NCI-H774 (cell line): ENCODE results near the gene FGF7.
"Not testable (repeated sequence)": the region's sequence is repeated elsewhere in the genome, so short reads cannot be mapped to it uniquely, and the experiment has no call there.

Experiments
- DNase-seq: peaks from one replicate; lab custom pipeline; 2025; lab: John Stamatoyannopoulos, UW

The FGF7 gene, protein sequence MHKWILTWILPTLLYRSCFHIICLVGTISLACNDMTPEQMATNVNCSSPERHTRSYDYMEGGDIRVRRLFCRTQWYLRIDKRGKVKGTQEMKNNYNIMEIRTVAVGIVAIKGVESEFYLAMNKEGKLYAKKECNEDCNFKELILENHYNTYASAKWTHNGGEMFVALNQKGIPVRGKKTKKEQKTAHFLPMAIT

DNA sequence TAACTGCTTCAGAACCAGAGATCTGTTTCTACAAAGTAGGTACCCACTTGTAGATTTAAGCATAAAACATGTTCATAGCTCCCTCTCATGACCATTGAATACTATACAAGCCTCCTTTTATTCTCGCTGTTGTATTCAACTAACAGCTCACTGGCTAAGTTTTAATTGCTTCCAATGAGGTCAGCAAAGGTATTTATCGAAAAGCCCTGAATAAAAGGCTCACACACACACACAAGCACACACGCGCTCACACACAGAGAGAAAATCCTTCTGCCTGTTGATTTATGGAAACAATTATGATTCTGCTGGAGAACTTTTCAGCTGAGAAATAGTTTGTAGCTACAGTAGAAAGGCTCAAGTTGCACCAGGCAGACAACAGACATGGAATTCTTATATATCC lies at the start of gene FGF7:
Gene FGF7, plus strand, starts transcription at position 222 of the 400 bp plus-strand sequence. CDS start 1,056 bp downstream, outside the sequence.
- no peak for DNase-seq

DNA sequence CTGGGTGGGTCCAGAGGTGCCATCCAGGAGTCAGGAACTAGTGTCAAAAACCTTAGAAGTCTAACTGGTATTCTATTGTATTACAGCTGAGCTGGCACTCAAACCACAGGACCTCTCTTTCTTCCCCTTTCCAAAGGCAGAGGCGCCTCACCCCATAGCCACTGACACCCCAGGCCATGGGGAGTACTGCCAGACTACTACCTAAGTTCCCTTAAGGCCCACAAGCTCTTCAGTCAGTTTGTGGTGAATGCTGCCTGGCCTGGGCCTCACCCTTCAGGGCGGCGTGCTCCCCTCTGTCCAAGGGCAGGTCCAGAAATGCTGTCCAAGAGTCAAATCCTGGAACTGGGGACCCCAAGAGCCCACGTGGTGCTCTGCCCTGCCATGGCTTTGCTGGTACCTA lies 43.0 kb upstream of the FGF7 start:
- DNase-seq: no peak

DNA sequence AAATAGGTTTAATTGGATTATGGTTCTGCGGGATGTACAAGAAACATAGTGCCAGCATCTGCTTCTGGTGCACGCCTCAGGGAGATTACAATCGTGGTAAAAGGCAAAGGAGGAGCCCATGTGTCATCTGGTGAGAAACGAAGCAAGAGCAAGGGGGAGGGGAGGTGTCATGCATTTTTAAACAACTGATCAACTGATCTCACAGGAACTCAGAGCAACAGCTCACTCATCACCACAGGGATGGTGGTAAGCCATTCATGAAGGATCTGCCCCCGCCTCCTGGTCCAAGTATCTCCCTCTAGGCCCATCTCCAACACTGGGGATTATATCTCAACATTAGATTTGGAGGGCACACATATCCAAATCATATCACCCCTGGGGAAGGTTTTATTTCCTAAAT lies 42.1 kb upstream of the FGF7 start:
- no peak for DNase-seq

DNA sequence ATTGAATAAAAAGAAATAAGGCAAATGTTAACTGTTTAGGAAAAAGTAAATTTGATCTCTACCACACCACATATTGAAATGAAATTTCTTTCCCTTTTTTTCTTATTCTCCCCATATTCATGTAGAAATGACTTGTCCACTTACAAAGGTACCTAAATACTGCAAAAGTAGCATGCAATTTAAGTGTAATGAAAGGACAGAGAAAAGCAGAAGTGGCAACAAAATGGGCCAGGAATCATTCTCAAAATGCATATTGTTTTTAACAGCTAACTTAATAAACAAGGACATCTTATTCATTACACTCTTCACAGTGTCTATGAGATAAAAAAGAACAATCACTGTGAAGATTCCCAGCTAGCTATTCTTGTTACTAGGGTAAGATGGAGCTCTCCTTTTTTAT lies 40.6 kb upstream of the FGF7 start:
- no peak for DNase-seq

DNA sequence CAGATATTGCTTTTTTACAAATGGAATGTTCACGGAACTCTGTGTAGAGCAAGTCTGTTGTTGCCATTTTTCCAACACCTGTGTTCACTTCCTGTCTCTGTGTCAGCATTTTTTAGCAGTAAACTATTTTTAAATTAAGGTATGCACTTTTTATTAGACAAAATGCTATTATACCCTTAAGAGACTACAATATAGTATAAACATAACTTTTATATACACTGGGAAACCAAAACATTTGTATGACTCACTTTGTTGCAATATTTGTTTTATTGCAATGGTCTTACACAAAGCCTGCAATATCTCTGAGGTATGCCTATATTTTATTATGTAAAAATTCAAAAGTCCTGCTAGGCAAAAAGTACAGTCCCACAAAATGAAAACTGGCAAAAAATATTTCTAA lies 39.8 kb upstream of the FGF7 start:
- DNase-seq: no peak

DNA sequence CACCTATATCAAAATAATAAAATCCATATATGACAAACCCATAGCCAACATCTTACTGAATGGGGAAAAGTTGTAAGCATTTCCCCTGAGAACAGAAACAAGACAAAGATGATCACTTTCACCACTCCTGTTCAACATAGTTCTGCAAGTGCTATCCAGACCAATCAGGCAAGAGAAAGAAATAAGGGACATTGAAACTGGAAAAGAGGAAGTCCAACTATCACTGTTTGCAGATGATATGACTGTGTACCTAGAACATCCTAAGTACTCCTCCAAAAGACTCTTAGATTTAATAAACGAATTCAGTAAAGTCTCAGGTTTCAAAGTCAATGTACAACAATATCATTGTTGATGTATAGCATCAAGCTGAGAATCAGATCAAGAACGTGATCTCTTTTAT lies 35.6 kb upstream of the FGF7 start:
- no peak for DNase-seq

DNA sequence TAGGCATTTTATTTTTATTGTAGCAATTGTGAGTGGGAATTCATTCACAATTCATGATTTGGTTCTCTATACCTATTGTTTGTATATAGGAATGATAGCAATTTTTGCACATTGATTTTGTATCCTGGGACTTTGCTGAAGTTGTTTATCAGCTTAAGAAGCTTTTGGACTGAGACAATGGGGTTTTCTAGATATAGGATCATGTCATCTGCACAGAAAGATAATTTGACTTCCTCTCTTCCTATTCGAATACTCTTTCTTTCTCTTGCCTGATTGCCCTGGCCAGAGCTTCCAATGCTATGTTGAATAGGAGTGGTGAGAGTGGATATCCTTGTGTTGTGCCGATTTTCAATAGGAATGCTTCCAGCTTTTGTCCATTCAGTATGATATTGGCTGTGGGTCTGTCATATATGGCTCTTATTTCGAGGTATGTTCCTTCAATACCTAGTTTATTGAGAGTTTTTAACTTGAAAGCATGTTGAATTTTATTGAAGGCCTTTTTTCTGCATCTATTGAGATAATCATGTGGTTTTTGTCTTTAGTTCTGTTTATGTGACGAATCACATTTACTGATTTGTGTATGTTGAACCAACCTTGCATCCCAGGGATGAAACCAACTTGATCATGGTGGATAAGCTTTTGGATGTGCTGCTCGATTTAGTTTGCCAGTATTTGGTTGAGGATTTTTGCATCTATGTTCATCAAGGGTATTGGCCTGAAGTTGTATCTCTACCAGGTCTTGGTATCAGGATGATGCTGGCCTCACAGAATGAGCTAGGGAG lies 20.3 kb upstream of the FGF7 start:
- DNase-seq: not testable (repeated sequence)

DNA sequence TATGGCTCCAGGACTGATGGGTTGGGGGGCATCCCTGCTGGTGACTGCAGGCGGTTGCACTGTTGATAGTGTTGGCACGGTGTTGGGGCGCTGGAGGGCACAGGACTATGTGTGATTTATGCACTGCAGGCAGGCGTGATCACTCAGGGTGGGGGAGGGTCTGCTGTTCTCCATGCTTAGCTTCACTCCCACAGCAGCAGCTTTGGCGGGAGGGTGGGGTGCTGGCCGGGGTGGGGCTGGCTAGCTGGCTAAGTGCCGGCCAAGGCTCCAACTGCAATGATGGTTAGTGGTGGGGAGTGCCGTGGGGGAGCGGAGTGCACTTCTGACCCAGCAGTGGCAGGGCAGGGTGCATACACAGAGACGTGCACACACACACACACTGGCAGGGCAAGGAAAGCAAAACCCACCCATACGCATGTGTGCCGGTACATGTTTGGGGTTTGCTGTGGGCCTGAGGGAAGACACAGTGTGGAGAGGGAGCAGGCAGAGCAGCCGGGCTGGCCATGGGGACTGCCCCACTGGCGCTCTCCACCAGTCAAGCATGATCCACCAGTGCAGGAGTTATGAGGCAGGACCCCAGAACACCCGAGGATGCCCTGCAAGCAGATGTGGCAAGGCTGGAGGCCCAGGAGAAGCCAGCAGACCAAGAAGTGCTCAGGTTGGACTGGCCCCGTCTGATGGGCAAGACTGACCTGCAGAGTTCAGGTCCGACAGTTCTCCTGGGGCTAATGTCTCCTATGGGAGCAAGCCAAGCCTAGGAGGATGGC lies 16.5 kb upstream of the FGF7 start:
- DNase-seq: no peak

DNA sequence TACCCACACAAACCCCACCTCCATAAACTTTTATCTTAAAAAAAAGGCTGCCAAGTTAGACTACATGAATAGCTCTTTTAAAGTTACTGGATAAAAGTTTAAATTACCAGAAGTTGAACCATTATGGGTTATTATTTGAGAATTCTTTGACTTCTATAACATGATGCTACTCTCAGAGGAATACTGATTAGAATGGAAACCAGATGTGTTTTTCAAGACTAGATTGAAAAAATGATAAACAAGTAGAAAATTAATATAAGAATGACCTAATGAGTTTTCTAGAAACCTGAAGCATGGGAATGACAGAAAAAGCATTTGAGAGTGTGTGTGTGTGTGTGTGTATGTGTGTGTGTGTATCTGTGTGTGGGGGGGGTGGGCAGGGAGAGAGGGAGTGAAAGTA lies 12.4 kb upstream of the FGF7 start:
- no peak for DNase-seq

DNA sequence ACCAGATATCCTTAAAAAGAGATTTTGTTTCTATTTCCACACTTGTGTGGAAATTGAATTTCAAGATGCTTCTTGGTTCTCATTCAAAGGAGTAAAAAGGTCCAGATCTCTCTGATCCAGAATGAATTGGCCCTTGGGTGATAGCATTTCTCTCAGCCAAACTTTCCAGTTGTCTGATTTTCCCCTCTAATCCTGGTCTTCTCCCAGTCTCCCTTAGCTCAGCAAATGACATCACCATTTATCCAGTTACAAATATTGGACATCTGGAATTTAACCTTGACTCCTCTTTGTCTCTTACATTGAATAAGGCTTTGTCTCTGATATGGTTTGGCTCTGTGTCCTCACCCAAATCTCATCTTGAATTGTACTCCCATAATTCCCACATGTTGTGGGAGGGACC lies 10.2 kb upstream of the FGF7 start:
- DNase-seq: no peak

DNA sequence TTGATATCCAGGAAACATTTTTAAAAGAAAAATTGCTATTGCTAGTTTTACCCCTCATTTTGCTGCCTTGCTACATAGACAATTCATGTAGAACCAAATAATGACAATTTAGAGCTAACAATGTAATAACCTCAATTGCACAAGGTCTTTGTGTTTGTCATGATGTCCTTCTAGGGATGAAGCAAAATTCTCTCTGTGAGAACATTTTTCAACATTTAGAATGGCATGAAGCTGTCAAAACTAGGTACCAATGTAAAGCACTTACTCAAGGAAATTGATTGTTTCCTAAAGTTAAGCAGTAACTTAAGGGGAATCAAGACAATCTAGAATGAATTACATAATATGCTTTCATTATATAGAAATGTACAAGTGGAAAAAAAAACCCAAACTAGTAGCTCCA lies 7.9 kb upstream of the FGF7 start:
- no peak for DNase-seq

DNA sequence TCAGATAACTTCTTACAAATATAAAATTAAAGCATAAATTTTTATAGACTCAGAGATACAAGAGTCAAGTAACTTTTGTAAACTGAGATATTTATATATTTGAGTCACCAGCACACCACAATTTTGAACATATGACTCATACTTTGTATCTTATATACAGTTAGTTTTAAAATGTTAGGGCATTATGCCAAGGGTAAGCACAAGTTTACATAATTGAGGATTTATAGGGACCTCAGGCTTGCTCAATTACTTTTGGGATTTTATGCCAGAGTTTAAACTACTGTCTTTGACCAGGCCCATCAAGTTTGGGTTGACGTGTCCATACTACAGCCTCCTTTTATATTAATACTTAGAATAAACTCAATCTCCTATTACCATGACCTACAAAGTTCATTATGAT lies 7.4 kb upstream of the FGF7 start:
- DNase-seq: no peak

DNA sequence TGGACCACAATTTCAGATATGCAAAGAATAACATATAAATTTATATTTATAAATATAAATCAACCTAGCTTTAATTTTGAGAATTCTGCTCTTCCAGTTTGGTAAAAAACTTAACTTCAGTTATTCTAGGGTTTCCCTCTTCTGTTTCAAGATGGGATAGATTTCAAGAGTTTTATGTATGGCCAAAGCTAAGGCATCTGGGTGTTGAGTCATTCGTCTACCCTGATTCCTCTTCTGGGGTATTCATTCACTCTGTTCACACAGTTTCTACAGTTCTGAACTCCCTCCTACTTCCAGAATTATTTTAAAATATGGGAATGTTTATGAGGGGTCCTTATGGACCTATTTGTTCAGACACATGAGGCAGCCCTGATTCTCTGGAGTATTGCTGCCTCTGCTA lies 4.2 kb upstream of the FGF7 start:
- no peak for DNase-seq

DNA sequence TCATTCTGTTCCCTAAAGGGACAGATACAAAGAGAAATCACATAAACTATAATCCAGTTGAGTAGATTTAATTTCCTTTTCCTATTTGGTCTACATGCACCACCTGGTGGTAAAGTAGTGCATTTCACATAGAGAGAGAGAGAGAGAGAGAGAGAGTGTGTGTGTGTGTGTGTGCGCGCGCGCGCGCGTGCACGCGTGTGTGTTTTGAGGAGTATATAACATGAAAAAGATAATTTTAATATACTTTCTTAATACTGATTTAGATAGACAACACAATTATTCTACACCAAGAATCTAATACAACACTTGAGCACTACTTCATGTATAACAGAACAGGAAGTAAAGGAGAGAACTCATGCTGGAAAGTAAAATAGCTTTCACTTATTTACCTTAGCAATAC lies 1.1 kb upstream of the FGF7 start:
- DNase-seq: no peak

DNA sequence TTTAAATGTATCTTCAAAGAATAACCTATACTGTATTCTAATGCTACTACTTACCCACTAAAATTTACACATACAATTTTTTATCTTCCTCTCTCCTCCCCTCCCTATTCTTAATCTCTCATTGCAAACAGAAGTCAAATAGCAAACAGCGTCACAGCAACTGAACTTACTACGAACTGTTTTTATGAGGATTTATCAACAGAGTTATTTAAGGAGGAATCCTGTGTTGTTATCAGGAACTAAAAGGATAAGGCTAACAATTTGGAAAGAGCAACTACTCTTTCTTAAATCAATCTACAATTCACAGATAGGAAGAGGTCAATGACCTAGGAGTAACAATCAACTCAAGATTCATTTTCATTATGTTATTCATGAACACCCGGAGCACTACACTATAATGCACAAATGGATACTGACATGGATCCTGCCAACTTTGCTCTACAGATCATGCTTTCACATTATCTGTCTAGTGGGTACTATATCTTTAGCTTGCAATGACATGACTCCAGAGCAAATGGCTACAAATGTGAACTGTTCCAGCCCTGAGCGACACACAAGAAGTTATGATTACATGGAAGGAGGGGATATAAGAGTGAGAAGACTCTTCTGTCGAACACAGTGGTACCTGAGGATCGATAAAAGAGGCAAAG lies 984 bp downstream of the FGF7 start:
- DNase-seq: no peak

DNA sequence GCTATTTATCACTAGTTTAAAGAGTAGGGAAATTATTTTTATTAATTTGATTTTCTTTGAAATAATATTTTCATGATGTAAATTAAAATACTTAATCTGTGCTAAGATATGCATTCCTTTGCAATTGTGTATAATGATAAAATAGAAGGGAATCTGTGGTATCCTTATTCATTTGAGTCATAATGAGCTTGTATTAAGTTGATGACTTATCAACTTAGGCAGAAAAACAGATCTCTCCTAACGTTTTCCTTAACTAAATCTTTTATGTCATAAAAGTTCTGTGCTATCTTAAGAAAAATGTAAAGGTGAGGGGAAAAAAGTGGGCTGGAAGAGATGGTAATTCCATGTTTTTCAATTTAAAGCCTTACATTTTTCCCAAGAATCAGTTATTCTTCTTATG lies 1.9 kb downstream of the FGF7 start:
- no peak for DNase-seq

DNA sequence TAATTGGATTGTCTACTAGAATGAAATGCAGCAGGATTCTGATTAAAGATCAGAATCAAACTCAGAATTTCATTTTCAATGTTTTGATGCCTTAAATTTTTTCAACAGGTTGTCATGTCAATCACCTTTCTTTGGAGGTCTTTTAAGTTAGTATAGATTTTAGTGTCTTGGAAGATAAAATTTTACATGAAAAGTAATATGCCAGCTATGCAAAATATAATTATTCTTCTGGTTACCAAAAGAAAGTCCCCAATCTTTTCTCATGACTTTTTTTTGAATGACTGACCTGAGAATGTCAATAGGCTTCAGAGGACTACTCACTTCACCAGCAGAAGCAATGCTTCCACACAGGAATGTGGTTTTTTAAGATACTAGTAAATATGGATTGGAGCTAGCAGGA lies 4.3 kb downstream of the FGF7 start:
- DNase-seq: no peak

DNA sequence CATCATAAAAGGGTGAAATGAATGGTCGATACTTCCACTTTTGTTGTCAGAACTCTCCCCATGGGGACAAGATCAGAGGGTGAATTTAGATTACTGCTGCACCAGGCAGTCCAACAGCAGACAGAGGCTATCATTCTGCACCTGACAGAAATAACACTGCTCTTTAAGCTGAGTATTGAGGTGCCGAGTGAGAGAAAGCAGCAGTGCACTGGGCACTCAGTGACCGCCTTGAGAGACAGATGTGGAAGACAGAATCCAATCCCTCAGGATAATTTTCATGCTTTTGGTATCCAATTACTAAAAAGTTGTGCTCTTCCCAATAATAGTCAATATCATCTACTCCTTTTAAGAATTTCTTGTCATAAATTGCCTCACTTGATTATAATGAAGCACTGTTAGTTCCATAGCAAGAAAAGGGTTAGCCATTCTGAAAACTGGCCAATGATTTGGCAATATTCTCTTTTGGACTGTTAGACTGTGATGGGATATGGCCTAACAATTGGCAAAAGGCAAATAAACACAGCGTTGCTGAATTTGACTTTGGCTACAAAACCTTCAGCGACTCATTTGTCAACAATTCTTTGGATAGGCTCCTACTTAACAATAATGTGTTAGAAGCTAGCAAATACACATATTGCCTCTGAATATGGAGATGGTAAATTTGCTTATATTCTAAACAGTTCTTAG lies 5.5 kb downstream of the FGF7 start:
- DNase-seq: no peak

DNA sequence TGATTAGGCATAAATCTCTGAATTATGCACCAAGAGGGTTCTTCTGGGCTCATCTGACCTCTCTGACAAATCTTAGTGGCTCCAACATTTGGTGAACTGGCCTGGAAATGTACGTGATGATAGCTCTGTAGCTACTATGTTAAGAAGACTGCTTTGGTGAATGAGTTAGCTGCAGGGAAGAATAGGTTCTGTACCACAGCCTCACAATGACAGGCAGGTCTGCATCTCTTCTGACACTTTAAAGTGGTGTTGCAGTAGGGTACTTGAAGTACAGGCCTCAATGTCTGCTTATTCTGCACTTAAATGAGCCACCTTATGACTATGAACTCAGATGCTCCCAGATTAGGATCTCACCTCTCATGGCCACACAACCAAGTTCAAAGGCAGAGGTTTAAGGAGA lies 7.0 kb downstream of the FGF7 start:
- DNase-seq: no peak

DNA sequence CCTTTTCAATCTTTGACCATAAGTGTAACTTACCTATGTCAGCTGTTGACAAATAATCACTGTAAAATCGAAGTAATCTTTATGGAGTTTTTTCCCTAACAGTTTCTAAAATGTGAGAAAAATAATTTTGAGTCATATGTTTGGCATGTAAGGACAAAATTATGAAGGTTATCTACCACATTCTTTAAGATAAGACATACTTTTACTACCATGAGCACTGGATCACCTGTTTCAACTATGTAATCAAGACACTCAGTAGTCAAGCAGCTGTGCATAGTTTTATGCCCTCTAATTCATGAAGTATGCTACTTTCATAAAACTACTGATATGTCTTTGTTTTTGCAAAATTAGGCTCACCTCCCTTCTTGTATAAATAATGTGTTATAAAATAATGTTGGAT lies 12.1 kb downstream of the FGF7 start:
- DNase-seq: no peak

DNA sequence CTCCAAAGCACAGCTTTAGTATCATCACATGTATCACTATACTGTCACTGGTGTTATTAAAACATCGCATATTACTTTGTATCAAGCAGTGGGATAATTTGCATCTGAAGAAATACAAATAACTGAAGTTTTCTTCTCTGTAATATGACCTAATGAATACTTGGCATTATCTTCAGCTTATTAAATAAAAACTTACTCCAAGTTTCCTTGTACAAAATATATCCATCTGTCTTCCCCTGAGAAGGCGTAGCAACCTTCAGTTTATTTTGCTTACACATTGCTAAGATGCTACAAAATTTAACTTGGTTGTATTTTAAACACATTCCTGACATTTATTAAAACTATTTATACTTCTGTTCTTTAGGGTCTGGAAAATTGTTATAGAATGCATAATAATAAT lies 13.7 kb downstream of the FGF7 start:
- DNase-seq: no peak

DNA sequence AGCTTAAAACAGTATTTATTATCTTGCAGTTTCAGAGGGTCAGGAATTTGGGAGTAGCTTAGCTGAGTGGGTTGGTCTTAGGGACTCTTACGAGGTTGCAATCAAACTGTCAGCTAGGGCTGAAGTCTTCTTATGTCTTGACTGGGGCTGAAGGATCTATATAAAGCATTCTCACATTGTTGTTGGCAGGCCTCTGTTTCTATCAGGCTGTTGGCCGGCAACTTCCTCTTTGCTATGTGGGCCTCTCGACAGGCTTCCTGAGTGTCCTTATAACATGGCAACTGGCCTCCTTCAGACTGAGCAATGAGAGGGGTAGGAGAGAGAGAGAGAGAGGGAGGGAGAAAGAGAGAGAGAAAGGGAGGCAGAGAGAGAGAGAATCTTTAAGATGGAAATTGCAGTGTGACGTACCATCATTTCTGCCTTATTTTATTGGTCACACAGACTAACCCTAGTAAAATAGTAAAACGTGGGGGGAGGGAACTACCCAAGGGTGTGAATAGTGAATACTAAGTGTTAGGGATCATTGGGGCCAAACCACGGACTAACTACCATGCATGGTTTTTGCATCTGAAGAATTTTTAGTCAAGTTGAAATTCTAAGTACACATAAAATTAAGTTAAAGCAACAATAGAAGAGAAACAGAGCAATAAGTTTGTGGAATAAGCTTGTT lies 16.1 kb downstream of the FGF7 start:
- no peak for DNase-seq
